DND-41 (cell line): ENCODE results near the gene MIA2.

Experiments used
- EZH2 ChIP-seq: IDR thresholded peaks from 3 replicates; pipeline ENCODE4 v1.6.1; 2012; ENCODE audit warnings: borderline replicate concordance, low read depth, mild to moderate bottlenecking, moderate library complexity, low read length, inconsistent platforms; ENCODE audit not compliant: severe bottlenecking
- TF ChIP-seq, protein P1 (sequence below): IDR thresholded peaks from 2 replicates; pipeline ENCODE4 v1.5.1; 2012; ENCODE audit warnings: borderline replicate concordance, low read length, moderate library complexity, mild to moderate bottlenecking; ENCODE audit not compliant: poor library complexity, severe bottlenecking; ENCODE audit errors: extremely low read depth

DNA sequence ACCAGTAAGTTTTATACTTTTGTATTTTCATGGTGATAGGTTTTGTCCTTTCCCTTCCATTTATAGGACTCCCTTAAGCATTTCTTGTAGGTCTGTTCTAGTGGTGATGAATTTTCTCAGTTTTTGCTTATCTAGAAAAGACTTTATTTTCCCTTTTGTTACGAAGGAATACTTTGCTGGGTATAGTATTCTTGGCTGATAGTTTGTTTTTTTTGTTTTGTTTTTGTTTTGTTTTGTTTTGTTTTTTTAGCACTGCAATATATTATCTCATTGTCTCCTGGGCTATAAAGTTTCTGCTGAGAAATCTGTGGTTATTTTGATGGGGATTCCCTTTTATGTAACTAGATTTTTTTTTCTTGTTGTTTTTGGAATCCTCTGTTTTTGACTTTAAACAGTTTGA, 130.8 kb downstream of the MIA2 start:
- TF ChIP-seq, protein P1, sequence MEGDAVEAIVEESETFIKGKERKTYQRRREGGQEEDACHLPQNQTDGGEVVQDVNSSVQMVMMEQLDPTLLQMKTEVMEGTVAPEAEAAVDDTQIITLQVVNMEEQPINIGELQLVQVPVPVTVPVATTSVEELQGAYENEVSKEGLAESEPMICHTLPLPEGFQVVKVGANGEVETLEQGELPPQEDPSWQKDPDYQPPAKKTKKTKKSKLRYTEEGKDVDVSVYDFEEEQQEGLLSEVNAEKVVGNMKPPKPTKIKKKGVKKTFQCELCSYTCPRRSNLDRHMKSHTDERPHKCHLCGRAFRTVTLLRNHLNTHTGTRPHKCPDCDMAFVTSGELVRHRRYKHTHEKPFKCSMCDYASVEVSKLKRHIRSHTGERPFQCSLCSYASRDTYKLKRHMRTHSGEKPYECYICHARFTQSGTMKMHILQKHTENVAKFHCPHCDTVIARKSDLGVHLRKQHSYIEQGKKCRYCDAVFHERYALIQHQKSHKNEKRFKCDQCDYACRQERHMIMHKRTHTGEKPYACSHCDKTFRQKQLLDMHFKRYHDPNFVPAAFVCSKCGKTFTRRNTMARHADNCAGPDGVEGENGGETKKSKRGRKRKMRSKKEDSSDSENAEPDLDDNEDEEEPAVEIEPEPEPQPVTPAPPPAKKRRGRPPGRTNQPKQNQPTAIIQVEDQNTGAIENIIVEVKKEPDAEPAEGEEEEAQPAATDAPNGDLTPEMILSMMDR, result no peak
- no peak for TF ChIP-seq EZH2
